Sigmoid colon (tissue), 4 donors: ENCODE results near the gene FOXL3.

Experiments
- CTCF ChIP-seq, 4 experiments: fragments of 450-650 bp in 3 of 4; fragments of 200-600 bp in 1 of 4; IDR thresholded peaks; one replicate each; pipeline ENCODE4 v1.5.1; 2016 to 2019; ENCODE audit warnings: antibody characterized with exemption in 4 of 4, mild to moderate bottlenecking in 3 of 4, moderate library complexity in 2 of 4
- EP300 ChIP-seq, 4 donors: sonication (generic); formaldehyde crosslinking; IDR thresholded peaks; one replicate each; pipeline ENCODE4 v1.6.1; 2017; ENCODE audit warnings: antibody characterized with exemption in 4 of 4
- POLR2A ChIP-seq, 2 donors: fragments of 450-650 bp; IDR thresholded peaks; one replicate each; pipeline ENCODE4 v1.6.1; 2016; ENCODE audit warnings: antibody characterized with exemption in 2 of 2, mild to moderate bottlenecking in 2 of 2, moderate library complexity in 2 of 2
- POLR2AphosphoS5 ChIP-seq, 4 donors: sonication (generic); formaldehyde crosslinking; IDR thresholded peaks; one replicate each; pipeline ENCODE4 v1.6.1; 2017; ENCODE audit warnings: antibody characterized with exemption in 4 of 4

GRCh38 chr7:251005-251404 lies 39.0 kb upstream of the FOXL3 start:
- TF ChIP-seq EP300 (IDR thresholded peaks at IDR 0.05) (no peak), CTCF (IDR thresholded peaks at IDR 0.05) (no peak), POLR2AphosphoS5 (IDR thresholded peaks at IDR 0.05) (no peak), POLR2A (IDR thresholded peaks at IDR 0.05) (no peak)
